Fibroblast of skin of abdomen (primary cell): ENCODE measurements around the gene ZBTB46.

Experiments
- DNase-seq: peaks from one replicate; pipeline ENCODE4 v3.0.0-alpha.2; 2013

ZBTB46 gene

DNA sequence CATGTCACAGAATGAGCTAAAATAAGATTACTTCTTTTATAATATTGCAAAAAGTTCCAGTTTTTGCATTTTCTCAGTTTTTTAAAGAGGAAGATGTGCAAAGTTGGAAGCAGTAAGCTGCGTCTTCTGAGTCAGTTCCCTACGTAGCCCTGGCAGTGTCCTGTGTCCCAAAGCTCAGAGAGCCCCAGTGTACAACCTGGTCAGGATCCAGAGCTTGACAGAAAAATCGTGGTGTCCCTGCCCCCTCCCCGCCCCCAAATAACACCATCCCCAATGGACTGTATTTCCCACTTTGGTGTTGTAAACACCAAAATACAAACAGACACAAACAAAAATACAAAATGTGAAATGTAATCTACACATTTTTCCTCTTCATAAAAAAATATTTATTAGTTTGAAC is 86.9 kb downstream of the ZBTB46 start:
- no peak for DNase-seq

DNA sequence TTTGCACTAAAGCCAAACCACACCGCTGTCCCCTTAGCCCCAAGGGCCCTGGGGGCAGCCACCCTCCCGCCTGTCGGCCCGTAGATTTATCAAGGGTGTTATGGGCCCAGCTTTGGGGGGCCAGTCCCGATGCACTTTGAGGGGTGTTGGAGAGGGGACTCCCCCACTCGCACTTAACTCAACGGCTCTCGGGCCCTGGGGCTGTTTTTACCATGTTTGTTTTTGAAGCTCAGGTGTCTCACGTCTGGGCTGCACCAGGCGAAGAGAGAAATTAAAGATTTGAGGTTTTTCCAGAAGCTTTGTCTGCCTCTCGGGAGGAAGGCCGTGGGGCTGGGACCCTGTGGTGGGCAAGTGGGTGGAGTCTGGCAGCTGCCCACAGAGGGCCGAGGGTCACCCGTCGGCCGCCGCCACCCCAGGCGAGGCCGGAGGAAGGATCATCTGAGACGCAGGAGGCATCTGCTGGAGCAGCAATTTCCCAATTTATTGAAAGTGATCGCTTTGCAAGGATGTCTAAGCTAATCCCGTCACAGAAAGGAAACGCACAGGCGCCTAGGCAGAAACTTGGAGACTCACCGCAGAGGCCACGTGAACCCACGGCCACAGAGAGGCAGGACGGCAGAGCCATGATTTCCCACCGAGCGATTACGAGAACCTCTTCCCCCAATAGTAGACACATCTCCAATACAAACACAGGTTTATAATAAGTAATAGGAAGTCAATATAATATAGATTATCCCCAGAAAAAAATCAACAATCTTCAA is 87.7 kb downstream of the ZBTB46 start:
- no peak for DNase-seq

DNA sequence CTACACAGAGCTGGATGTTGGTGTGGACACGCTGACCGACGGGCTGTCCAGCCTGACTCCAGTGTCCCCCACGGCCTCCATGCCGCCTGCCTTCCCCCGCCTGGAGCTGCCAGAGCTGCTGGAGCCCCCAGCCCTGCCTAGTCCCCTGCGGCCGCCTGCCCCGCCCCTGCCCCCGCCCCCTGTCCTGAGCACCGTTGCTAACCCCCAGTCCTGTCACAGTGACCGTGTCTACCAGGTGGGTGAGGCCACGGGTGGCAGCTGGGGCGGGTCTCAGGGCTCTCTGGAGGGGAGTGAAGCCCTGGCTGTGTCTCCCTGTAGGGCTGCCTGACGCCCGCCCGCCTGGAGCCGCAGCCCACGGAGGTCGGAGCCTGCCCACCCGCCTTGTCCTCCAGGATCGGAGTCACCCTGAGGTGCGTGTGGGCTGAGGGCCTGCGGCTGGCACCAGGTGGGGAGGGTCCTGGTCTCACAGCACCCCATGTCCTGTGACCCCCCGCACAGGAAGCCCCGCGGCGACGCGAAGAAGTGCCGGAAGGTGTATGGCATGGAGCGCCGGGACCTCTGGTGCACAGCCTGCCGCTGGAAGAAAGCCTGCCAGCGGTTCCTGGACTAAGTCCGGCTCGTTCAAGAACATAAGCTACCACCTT is 88.6 kb downstream of the ZBTB46 start:
- DNase-seq, result no peak

DNA sequence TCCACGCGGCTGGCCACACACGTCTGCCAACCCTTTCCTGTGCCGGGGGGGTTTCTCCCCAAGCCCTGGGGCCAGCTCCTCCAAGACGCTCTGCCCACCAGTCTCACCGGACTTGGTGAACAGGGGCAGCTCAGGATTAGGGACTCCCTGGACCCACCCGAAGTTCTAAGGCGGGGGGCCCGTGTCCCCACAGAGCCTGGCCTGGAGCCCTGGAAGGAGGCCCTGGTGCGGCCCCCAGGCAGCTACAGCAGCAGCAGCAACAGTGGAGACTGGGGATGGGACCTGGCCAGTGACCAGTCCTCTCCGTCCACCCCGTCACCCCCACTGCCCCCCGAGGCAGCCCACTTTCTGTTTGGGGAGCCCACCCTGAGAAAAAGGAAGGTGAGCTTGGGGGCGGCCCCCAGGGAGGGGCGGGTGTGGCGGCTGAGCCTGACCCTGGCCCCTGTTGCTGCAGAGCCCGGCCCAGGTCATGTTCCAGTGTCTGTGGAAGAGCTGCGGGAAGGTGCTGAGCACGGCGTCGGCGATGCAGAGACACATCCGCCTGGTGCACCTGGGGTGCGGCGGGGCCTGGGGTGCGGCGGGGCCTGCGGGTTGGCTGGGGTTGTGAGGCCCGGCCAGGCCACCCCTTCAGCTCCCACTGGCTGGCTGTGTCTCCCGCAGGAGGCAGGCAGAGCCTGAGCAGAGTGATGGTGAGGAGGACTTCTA is 89.2 kb downstream of the ZBTB46 start:
- no peak for DNase-seq

DNA sequence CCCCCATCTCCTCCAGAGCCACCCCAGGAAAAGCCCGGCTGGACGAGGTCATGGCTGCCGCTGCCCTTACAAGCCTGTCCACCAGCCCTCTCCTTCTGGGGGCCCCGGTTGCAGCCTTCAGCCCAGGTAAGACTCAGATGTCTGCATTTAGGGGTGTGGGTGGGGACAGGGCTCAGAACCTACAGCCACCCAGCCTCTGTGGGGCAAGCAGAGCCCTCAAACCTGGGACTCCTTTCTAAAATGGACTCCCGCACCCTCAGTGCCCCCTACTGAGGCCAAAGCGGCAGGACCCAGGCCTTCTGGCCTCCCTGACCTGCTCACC is 89.7 kb downstream of the ZBTB46 start:
- DNase-seq, result no peak

DNA sequence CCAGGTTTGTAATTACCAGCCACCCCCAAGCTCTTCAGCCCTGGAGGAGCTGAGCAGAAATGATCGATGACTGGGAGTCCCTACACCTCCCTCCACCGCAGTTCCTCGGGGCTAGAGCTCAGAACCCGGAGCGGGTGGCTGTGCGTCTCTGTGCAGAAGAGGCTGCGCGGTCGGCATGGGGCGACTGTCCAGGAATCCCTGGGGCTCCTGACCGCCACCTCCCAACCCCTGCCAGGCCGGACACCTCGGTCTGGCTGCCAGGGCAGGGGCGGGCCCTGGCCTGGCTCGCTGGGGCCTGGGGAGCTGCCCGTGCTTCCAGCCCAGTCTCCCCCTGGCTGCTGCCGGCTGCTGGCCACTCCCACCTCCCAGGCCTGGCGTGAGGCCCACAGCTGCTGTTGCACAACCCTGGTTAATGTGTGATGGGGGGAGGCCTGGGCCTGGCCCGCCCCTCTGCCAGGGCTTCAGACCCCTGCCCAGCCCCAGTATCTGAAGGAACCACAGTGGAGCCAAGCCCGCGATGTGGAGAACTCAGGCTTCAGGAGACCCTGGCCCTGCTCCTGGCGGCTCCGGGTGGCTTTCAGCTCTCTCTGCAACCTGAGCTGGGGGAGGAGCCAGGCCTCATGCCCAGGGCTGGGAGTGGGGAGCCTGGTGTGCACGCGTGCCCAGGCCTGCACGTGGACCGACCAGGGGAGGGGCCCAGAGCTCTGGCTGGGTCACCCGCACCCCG is 90.3 kb downstream of the ZBTB46 start:
- DNase-seq, result peak; percentile 87

DNA sequence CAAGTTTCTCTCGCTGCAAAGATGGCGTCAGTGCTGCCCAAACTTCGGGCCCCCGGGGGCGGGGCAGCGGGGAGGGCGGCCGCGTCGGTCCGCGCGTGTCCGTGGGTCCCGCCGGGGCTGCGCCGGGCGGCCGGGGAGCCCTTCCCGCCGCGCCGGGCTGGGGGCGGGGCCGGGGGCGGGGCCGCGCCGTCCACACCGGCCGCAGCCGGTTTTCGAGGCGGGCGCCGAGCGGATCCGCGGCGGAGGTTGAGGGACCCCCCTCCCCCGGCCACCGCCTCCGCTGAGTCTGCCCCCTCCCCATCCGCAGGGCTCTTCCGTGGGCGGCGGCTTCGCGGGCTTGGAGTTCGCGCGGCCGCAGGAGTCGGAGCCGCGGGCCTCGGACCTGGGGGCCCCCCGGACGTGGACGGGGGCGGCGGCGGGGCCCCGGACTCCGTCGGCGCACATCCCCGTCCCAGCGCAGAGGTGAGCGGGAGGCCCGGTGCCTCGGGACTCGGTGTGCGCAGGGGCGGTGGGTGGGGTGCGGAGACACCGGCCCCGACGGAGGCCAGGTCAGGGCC is 90.9 kb downstream of the ZBTB46 start:
- peak; percentile 45 for DNase-seq

DNA sequence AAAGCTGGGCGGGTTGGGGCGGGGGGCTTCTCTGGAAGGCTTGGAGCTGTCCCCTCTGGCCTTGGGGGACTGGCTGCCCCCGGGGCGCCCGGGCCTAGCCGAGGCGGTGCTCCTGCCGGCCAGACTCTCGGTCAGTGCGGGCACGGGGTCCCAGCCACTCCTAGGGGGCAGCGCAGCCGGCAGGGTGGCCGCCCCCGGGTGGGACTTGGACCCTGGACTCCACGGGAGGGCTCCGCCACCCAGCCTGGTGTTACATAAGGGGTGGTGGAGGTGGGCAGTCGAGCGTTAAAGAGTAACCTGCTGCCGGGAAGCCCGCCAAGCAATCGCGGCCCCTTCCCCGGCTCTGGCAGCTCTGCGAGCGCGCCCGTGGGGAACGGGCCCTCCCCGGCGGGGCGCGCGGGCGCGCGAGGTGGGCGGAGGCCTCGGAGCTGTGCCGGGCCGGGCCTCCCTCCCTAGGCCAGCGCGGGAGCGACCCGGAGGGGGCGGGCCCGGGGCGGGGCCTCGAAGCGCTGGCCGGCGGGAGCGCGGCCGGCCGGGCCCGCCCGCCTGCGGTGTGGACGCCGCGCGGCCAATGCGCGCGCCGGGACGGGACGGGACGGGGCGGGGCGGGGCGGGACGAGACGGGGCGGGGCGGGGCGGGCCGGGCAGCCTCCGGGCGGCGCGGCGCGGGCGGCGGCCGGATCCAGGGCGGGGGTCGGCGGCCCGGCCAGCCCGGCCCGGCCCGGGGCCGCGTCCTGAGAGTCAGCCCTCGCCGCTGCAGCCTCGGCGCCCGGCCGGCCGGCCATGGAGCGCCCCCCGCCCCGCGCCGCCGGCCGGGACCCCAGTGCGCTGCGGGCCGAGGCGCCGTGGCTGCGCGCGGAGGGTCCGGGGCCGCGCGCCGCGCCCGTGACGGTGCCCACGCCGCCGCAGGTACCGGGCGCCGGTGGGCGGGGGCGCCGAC is 91.7 kb downstream of the ZBTB46 start, which contains the start of gene SLC2A4RG:
SLC2A4RG (plus strand) TSS at position 647 of the 940 bp plus-strand sequence; CDS start at position 784, 137 bp downstream.
- peak; percentile 80 for DNase-seq

DNA sequence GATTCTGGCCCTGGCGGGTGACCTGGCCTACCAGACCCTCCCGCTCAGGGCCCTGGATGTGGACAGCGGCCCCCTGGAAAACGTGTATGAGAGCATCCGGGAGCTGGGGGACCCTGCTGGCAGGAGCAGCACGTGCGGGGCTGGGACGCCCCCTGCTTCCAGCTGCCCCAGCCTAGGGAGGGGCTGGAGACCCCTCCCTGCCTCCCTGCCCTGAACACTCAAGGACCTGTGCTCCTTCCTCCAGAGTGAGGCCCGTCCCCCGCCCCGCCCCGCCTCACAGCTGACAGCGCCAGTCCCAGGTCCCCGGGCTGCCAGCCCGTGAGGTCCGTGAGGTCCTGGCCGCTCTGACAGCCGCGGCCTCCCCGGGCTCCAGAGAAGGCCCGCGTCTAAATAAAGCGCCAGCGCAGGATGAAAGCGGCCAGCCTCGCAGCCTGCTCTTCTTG is 92.4 kb downstream of the ZBTB46 start:
- peak; percentile 14 for DNase-seq

DNA sequence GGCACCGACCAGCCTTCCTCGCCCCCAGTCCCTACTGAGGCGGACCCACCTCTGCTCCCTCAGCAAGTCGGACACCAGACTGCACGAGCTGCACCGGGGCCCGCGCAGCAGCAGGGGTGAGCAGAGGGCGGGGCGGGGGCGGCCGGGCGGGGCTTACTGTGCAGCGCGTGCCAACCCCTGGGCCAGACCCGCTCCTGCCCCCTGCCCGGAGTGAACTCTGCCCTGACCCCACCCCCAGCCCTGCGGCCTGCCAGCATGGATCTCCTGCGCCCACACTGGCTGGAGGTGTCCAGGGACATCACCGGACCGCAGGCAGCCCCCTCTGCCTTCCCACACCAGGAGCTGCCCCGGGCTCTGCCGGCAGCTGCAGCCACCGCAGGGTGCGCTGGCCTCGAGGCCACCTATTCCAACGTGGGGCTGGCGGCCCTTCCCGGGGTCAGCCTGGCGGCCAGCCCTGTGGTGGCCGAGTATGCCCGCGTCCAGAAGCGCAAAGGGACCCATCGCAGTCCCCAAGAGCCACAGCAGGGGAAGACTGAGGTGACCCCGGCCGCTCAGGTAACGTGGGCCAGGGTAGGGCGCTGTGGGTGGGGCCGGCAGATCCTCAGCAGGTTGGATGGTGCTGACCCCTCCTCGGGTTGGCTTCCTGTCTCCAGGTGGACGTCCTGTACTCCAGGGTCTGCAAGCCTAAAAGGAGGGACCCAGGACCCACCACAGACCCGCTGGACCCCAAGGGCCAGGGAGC is 92.9 kb downstream of the ZBTB46 start:
- DNase-seq, result no peak

DNA sequence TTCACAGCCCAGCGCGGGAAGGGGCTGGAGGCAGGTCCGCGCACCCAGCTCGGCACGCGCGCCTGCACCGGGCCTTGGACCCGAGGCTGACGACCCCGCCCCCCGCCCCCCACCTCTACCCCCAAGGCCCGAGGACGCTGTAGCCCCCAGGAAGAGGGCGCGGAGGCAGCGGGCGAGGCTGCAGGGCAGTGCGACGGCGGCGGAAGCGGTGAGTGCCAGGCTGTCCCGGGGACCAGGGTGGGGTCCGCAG is 93.4 kb downstream of the ZBTB46 start:
- DNase-seq, result no peak

DNA sequence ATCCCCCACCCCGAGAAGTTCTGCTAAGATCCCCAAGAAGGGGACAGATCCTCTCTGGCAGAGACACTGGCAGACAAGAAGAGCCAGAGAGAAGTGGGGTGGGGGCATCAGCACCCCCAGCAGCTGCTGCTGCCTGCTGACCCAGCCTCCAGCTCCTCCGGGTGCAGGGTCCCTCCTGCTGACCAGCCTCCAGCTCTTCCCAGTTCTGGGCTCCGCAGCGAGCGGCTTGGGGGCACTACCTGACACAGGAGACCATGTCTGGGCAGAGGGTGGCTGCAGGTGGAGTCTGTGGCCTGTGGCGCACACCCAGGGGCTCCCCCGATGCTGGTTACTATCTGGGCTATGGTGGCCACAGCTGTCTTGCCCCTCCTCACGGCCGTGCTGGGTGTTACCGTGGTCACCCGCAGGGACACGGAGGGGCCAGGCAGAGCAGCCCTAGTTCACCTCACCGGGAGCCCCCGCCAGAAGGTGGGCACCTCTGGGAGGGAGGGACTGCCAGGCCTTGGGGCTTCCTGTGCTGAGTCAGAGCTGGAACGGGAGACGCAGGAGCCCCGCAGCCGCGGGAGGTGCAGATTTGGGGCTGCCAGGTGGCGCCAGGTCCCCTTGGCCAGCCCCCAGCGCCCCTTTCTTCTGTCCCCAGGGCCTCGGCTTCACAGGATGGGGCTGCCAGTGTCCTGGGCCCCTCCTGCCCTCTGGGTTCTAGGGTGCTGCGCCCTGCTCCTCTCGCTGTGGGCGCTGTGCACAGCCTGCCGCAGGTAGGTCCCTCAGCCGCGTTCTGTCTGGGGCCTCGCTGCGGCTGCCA is 94.0 kb downstream of the ZBTB46 start:
- no peak for DNase-seq

DNA sequence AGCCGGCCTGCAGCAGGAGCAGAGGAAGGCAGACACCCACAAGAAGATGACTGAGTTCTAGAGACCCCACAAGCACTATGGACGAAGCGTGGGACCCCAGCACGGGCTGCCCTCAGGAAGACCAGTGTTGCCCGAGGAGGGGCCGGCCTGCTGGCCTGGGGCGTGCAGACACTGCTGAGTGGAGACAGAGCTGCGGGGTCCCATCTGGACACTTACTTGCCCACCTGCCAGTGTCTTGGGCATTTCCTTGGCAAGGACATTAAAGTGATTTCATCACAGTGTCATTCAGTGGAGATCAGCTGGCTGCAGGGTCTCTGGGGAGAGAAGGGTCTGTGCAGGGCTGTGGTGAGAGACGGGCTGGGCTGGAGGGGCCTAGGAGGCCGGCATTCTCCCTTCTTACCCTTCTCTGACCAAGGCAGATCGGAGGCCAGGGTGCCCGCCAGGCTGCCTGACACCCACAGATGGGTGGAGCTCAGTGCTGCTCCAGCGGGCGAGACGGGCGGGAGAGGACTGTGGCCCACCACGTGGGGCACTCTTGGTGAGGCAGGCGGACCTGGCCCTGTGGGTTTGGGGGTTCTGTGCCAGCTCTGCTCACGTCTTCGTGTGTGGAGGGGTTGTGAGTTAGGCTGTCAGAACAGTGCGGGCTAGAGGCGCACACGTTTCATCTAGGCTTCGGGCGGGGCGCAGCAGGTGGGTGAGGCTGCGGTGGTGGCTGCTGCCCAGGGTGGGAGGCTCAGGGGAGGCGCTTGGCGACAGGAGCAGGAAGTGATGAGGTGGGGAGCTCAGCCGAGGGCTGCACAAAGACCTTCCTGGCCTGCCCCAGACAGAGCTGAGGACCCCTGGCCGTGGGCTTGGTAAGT is 95.0 kb downstream of the ZBTB46 start, which contains the start of gene LIME1:
LIME1 (plus strand) TSS at position 806 of the 860 bp plus-strand sequence. CDS start 886 bp downstream, outside the sequence.
- DNase-seq, result no peak

DNA sequence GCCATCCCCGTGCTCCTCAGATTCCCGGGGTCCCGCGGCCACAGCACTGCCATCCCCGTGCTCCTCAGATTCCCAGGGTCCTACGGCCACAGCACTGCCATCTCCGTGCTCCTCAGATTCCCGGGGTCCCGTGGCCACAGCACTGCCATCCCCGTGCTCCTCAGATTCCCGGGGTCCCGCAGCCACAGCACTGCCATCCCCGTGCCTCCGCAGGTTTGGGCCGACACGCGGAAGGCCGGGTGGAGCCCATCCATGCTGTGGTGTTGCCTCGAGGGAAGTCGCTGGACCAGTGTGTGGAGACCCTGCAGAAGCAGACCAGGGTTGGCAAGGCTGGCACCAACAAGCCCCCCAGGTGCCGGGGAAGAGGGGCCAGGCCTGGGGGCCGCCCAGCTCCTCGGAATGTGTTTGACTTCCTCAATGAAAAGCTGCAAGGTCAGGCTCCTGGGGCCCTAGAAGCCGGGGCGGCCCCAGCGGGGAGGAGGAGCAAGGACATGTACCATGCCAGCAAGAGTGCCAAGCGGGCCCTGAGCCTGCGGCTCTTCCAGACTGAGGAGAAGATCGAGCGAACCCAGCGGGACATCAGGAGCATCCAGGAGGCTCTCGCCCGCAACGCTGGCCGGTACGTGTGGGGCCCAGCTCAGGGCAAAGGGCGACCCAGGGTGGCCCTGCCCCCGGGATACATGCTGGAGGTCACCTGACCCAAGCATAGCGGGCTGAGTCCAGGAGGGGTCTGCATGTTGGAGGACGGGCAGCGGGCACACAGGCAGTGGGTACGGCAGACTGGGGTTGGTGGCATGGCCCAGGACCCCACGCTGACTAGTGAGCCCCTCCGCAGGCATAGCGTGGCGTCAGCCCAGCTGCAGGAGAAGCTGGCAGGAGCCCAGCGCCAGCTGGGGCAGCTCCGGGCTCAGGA is 95.9 kb downstream of the ZBTB46 start:
- no peak for DNase-seq

DNA sequence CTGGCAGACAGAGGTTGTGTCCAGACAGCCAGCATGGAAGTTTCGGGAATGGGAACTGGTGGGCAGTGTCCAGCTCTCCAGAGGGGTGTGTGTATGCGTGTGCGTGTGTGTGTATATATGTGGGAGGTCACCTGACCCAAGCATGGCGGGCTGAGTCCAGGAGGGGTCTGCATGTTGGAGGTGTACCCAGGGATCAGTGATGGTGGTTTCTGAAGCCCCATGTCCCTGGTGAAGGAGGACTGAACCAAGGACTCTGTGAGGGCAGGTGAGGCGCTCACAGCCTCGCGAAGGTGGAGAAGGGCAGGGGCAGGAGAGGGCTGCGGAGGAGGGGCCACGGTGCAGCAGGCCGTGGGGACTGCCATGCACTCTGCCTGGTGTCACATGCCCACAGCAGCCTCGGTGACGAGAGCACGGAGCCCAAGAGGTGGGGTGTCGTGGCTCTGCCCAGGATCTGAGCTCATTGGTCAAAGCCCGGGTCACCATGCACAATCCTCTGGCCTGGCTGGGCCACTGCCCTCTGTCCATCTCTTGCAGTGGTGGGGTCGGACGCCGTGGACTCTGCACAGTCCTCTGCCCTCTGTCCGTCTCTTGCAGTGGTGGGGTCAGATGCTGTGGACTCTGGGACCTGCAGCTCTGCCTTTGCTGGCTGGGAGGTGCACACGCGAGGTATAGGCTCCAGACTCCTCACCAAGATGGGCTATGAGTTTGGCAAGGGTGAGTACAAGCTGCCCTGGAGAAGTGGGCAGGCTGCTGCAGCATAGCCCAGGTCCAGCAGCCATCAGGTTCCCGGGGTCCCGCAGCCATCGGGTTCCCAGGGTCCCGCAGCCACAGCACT is 96.7 kb downstream of the ZBTB46 start:
- no peak for DNase-seq

DNA sequence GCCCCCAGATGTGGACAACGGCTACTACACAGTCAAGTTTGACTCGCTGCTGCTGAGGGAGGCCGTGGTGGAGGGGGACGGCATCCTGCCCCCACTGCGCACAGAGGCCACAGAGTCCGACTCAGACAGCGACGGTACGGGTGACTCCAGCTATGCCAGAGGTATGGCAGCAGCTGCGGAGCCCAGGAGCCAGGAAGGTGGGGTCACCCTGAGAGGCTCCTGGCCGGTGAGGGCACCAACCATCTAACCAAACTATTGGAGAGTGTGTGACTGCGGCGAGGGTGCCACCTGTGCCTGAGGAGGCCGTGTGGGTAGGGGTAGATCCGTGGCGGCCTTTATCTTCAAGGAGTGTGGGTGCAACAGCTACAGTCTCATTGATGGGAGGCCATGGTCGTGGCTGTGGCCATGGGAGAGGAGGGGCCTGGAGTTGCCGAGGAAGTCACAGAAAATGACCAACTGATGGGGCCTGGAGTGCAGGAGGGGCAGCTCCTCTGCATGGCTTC is 97.4 kb downstream of the ZBTB46 start:
- DNase-seq, result no peak

DNA sequence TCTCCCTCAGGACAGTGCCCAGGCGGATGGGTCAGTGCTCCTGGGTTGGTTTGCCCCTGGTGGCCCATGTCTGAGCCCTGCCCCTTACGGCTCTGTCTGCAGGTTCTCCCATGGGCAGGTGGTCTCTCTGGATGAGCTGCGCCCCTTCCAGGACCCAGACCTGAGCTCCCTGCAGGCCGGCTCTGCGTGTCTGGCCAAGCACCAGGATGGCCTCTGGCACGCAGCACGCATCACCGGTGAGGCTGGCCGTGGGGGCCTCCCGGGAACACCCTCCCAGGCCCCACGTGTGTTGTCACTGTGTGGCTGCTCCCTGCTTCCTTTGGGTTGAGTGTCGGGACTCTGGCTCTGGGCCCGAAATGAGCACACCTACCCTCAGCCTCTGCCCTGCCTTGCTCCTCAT is 97.9 kb downstream of the ZBTB46 start:
- no peak for DNase-seq
